ENCODE results near the gene LILRB5. TPM values are rescaled to one million over a fixed set of nuclear protein-coding genes. Genes with fewer than 3 reads are reported as not detected.
A peak's percentile ranks its signal among the peaks of the same experiment; 100 is the strongest.

The LILRB5 gene
- polyA plus RNA-seq, 2 of the 4 experiments (the other 2 are of a cell fraction) = not detected

DNA sequence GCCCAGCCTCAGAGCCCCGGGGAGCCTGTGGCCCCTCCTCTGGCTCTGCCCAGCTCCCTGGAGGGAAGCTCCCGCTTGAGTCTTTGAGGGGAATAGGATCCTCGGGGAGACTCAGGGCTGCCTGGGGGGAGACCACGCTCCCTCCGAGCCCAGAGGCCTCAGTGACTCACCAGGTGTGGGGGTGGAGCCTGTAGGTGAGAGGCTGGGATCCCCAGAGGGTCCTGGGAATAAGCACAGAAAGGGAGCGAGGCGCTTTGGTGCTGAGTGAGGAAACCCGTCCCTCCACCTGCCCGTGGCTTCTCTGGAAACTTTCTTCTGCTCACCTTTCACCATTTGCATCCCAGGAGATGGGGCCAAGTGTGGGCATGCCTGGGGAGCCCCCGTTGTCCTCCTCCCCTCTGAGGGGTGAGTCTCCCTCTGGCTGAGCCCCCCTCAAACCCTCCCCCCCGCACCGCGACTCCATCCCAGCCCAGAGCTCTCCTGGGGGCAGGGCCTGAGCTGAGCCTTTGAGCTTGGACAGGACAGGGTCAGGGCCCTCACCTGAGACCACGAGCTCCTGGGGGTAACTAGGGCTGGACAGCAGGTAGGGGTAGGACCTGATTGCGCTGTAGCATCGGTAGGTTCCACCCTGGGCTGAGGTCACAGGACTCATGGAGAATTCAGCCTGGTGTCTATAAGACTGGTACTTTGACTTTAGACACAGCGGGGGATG, 2.7 kb downstream of the LILRB5 start:
- DNase-seq (ENCODE audit: low read depth in 1 of 2, low spot score in 1 of 2) (no peak), FAIRE-seq (no peak), ATAC-seq (peak in 1 of 2 experiments; percentile 11; a peak in 1 of 6 replicates)
- no peak overlapping the region for H3K4me3 ChIP-seq
- no peaks in the 10 kb centered on the region for H3K9me3 ChIP-seq
- CTCF ChIA-PET = interaction anchor here (0.7 to 2.5 kb wide), 2 partner anchors 11 to 658 kb away, joined by 3 to 7 read pairs; no protein-coding TSS in a partner anchor
- no peak overlapping the region for H3K4me2 ChIP-seq
- TF ChIP-seq, protein P1, sequence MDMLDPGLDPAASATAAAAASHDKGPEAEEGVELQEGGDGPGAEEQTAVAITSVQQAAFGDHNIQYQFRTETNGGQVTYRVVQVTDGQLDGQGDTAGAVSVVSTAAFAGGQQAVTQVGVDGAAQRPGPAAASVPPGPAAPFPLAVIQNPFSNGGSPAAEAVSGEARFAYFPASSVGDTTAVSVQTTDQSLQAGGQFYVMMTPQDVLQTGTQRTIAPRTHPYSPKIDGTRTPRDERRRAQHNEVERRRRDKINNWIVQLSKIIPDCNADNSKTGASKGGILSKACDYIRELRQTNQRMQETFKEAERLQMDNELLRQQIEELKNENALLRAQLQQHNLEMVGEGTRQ (IDR thresholded peaks at IDR 0.05) = no peak
- no peak for TF ChIP-seq RFX5 (IDR thresholded peaks at IDR 0.05)
- TF ChIP-seq EHF (CRISPR knock-in tag; IDR thresholded peaks at IDR 0.05) = no peak
- TF ChIP-seq FOXS1 (CRISPR knock-in tag; IDR thresholded peaks at IDR 0.05) = no peak
- no peak for TF ChIP-seq HOXA7 (CRISPR knock-in tag; IDR thresholded peaks at IDR 0.05)
- no peak for TF ChIP-seq TFCP2L1 (CRISPR knock-in tag; IDR thresholded peaks at IDR 0.05)
- TF ChIP-seq ZNF302 (CRISPR knock-in tag; IDR thresholded peaks at IDR 0.05) = no peak
- POLR2A ChIA-PET = no interaction called here
- 34% methylated on average over 10 of the region's 17 CpGs for WGBS (ENCODE audit: missing lambda C conversion rate)
- no peaks in the 10 kb centered on the region for H3K4me1 ChIP-seq
- no peak overlapping the region for H3K27ac ChIP-seq

DNA sequence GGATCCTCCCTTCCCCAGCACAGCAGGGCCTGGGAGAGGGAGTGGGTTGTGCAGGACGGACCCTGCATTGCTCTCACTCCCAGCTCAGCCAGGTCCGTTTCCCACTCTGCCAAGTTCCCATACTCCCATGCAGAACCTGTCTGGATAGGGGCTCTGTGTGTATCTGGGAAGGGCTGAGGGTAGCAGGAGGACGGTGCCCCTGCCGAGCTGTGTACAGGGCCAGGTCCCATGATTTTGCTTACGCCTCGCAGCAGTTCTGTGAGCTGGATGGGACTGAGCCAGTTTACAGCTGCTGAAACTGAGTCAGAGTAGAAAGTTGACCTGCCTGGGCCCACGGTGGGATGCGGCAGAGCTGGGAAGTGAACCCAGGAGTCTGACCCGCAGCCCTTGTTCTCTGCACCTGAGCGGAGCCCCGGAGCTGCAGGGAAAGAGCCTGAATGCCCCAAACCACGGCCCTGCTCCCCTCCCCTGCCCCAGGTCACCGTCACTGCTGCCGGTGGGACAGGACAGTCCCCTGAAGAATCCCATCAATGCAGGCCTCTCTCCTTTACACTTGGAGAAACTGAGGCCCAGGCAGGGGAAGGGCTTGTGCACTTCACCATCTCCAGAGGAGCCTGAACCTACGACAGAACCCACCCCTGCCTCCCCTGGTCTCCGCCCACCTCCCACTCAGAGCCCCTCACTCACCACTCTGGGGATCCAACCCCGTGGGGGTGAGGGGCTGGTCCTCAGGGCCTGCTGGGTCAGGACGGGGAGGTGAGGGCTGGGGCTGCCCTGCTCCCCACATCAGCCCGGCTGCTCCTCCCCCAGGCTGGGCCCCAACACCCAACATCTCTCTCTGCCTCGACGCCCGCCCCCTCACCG, 3.5 kb downstream of the LILRB5 start:
- 47% methylated on average over 18 of the region's 23 CpGs for WGBS (ENCODE audit: missing lambda C conversion rate)
- ATAC-seq (peak in 1 of 2 experiments; percentile 12; a peak in 1 of 6 replicates), DNase-seq (ENCODE audit: low read depth in 1 of 2, low spot score in 1 of 2) (no peak), FAIRE-seq (no peak)
- Histone ChIP-seq H3K4me3 (no peak overlapping the region), H3K9me3 (no peaks in the 10 kb centered on the region), H3K4me1 (no peaks in the 10 kb centered on the region), H3K4me2 (no peak overlapping the region), H3K27ac (no peak overlapping the region)
- ChIA-PET CTCF (interaction anchor here (1.0 to 2.5 kb wide), 2 partner anchors 12 to 31 kb away, joined by 3 to 7 read pairs; no protein-coding TSS in a partner anchor), POLR2A (no interaction called here)
- TF ChIP-seq HDAC2 (IDR thresholded peaks at IDR 0.05) (no peak), CEBPB (IDR thresholded peaks at IDR 0.05) (no peak), NR3C1 (IDR thresholded peaks at IDR 0.05) (no peak), CBX2 (IDR thresholded peaks at IDR 0.05; ENCODE audit: borderline replicate concordance, low read depth) (no peak), JUN (IDR thresholded peaks at IDR 0.05) (no peak), TFCP2L1 (CRISPR knock-in tag; IDR thresholded peaks at IDR 0.05) (no peak), HOXB13 (CRISPR knock-in tag; IDR thresholded peaks at IDR 0.05; ENCODE audit: low read depth) (no peak), GATA3 (IDR thresholded peaks at IDR 0.05; ENCODE audit: borderline replicate concordance) (no peak), RCOR1 (IDR thresholded peaks at IDR 0.05; ENCODE audit: low read depth, low read length) (no peak), CBX8 (IDR thresholded peaks at IDR 0.05) (no peak), MYC (IDR thresholded peaks at IDR 0.05; ENCODE audit: borderline replicate concordance, low read length) (no peak)
- TF ChIP-seq, protein P2, sequence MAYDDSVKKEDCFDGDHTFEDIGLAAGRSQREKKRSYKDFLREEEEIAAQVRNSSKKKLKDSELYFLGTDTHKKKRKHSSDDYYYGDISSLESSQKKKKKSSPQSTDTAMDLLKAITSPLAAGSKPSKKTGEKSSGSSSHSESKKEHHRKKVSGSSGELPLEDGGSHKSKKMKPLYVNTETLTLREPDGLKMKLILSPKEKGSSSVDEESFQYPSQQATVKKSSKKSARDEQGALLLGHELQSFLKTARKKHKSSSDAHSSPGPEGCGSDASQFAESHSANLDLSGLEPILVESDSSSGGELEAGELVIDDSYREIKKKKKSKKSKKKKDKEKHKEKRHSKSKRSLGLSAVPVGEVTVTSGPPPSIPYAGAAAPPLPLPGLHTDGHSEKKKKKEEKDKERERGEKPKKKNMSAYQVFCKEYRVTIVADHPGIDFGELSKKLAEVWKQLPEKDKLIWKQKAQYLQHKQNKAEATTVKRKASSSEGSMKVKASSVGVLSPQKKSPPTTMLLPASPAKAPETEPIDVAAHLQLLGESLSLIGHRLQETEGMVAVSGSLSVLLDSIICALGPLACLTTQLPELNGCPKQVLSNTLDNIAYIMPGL (CRISPR knock-in tag; IDR thresholded peaks at IDR 0.05; ENCODE audit: borderline replicate concordance) = no peak
- TF ChIP-seq, protein P1 (IDR thresholded peaks at IDR 0.05) = no peak
- TF ChIP-seq, protein P3, sequence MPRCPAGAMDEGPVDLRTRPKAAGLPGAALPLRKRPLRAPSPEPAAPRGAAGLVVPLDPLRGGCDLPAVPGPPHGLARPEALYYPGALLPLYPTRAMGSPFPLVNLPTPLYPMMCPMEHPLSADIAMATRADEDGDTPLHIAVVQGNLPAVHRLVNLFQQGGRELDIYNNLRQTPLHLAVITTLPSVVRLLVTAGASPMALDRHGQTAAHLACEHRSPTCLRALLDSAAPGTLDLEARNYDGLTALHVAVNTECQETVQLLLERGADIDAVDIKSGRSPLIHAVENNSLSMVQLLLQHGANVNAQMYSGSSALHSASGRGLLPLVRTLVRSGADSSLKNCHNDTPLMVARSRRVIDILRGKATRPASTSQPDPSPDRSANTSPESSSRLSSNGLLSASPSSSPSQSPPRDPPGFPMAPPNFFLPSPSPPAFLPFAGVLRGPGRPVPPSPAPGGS (IDR thresholded peaks at IDR 0.05) = no peak
